ENCODE data around the gene CXCL8.
"Not testable (repeated sequence)": the region's sequence is repeated elsewhere in the genome, so short reads cannot be mapped to it uniquely, and the experiment has no call there.

CXCL8 gene

GRCh38 chr4:73740353-73740778, at the start of gene CXCL8:
Gene CXCL8, plus strand, starts transcription at chr4:73740569. Its CDS starts 90 bp downstream, at chr4:73740659.
- no peak for DNase-seq

DNA sequence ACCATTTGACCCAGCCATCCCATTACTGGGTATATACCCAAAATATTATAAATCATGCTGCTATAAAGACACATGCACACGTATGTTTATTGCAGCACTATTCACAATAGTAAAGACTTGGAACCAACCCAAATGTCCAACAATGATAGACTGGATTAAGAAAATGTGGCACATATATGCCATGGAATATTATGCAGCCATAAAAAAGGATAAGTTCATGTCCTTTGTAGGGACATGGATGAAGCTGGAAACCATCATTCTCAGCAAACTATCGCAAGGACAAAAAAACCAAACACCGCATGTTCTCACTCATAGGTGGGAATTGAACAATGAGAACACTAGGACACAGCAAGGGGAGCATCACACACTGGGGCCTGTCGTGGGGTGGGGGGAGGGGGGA, 49.2 kb upstream of the CXCL8 start:
- DNase-seq: not testable (repeated sequence)

- no peak for DNase-seq
These were observed 48.6 kb upstream of the CXCL8 start for GRCh38 chr4:73691759-73692158.

- DNase-seq: no peak
These were observed 48.1 kb upstream of the CXCL8 start for GRCh38 chr4:73692254-73692653.

GRCh38 chr4:73692701-73693100, 47.7 kb upstream of the CXCL8 start:
- no peak for DNase-seq

DNA sequence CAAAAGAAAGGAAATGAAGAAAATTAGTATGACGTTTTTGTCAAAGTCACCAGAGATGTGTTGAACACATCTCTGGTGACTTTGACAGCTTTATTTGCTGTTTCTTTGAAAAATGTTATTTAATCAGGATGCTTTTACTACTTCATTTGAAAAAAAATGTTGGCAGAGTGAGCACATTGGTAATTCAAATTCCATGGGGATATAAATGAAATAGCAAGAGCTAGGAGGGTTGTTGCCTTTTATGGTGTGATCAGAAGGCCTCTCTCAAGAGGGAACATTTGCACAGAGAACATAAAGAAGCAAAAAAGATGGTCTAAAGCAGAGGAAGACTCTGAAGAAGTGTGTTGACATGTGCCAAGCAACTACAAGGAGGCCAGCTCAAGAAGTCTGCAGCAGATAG, 46.6 kb upstream of the CXCL8 start:
- no peak for DNase-seq

GRCh38 chr4:73698217-73698616, 42.2 kb upstream of the CXCL8 start:
- no peak for DNase-seq

- no peak for DNase-seq
These were observed 39.3 kb upstream of the CXCL8 start for GRCh38 chr4:73701116-73701515.

DNA sequence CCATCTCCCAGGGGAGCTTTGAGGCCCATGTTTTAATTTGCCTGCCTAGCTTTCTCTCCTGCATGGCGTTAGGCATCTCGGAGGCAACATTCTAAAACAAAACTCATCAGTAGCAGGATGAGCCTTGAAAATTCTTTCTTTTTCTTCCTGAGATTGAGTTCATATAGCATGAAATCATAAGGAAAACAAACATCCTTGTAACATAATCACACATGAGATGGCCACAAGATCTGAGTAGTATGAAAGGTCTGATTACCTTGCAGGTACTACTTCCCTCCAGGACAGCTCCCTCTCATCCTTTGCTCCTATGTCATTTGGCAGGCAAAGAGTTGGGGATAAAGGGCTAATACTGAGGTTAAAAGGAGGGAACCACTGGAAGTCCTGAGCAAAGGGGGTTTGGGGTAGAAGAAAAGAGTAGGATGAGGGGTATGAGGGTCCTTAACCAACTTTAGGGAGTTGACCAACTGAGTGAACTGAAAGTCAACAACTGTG, 37.5 kb upstream of the CXCL8 start:
- DNase-seq: no peak

DNA sequence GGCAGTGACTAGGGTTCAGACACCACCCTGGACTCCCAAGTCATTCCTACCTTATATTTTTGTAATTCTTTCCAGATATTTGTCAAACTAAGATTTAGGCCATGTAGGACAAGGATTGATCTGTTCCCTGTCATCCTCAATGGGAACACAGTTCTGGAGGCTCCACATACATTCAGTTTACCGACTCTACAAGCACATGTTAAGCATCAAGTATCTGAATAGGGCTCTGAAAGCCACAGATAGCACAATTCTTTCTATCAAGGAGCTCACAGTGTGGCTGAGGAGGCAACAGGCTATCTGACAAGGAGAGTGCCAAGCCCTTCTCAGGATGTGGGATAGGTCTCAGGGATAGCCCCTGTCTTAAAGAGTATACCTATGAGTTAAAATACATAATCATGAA, 37.0 kb upstream of the CXCL8 start:
- no peak for DNase-seq

- no peak for DNase-seq
These were observed 35.9 kb upstream of the CXCL8 start for GRCh38 chr4:73704314-73705055.

DNA sequence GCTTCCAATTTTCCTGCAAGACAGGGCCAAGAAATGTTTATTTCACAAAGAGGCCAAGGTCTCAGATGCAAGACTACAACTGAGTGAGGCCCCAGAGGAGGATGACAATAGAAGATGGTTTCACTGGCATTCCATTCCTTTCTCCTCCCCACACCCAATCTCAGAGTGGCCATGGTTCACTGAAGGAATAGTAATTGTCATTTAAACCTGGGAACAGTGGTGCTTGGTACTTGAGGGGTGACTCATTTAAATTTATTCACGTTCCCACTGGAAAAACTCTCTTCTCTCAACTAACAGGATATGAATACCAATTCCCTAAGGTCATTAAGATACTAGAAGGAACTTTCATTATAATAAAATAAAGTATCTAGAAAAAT, 35.3 kb upstream of the CXCL8 start:
- DNase-seq: no peak

- no peak for DNase-seq
These were observed 34.6 kb upstream of the CXCL8 start for GRCh38 chr4:73705721-73706120.

- no peak for DNase-seq
These were observed 33.6 kb upstream of the CXCL8 start for GRCh38 chr4:73706811-73707210.

DNA sequence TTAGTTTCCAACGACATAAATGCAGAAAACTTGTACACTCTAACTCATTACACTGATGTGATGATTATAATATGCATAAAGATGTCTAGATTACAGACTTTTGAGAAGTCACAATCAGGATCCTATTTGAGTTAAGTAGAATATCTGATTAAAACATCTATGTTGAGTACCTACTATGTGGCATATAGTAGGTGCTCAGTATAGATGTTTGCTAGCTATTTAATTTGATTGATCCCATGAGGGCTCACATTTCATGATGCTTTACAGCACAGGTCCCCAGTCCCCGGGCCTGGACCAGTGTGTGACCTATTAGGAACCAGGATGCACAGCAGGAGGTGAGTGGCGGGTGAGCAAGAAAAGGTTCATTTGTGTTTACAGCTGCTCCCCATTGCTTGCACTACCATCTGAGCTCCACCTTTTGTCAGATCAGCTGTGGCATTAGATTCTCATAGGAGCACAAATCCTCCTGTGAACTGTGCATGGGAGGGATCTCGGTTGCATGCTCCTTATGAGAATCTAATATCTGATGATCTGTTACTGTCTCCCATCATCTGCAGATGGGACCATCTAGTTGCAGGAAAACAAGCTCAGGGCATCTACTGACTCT, 33.0 kb upstream of the CXCL8 start:
- DNase-seq: no peak

GRCh38 chr4:73707918-73708577, 32.3 kb upstream of the CXCL8 start:
- DNase-seq: no peak

DNA sequence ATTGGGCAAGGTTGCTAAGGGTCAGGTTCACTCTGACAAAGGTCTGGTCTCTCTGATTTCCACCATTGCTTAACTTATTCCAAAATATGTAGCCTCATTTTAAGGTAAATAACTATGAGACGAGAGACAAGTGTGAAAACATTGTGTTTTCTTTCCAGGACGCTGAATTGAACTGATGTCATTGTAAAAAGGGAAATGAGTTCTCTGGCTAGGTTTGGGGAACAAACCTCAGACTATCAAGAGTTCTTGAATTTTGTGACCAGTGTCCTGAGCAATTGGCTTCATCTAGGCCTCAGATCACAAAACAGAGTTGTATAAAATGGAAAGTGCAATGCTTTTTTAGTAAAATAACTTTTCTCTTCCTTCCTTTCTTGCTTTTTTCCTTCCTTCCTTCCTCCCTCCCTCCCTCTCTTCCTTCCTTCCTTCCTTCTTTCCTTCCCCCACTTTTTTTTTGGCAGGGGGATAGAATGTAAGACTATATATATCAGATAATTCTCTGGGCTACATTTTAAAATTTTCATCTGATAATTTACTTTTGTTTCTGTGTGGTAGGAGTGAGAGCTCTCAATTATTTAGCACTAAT, 30.8 kb upstream of the CXCL8 start:
- DNase-seq: no peak

- no peak for DNase-seq
These were observed 30.3 kb upstream of the CXCL8 start for GRCh38 chr4:73710094-73710493.

- no peak for DNase-seq
These were observed 28.4 kb upstream of the CXCL8 start for GRCh38 chr4:73711989-73712388.

DNA sequence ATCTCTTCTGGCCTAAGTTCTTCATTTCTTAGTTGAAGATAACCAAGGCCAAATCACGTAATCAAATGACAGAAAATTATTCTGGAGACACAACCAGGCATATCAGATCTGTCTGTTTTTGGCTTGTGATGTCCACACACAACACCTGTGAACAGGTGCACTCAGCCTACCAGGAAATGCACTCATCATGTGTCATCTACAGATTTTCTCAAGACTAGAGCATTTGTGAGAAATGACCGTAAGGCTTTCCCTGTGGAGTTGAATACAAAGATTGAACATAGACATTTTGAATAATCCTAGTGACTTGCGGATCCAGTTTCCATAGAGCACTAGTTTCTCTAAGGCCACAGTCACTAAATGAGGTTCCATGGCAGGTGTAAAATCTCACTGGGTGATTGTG, 26.7 kb upstream of the CXCL8 start:
- no peak for DNase-seq

DNA sequence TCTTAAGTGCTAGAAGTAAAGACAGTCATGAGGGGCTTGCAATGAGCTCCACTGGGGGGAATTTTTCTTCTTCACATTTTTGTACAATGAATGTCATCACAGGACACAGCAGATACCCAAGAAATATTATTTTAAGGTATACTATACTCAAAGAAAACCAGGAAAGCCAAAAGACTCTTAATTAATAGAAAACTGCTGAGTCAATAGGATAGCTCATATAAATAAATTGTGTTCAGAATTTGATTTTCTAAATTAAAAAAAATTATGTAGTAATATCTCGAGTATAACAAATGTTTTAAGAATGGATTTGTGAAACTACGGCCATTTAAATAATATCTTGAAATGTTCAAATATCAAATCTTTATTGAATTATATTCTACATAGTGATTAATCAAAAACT, 25.7 kb upstream of the CXCL8 start:
- DNase-seq: no peak

DNA sequence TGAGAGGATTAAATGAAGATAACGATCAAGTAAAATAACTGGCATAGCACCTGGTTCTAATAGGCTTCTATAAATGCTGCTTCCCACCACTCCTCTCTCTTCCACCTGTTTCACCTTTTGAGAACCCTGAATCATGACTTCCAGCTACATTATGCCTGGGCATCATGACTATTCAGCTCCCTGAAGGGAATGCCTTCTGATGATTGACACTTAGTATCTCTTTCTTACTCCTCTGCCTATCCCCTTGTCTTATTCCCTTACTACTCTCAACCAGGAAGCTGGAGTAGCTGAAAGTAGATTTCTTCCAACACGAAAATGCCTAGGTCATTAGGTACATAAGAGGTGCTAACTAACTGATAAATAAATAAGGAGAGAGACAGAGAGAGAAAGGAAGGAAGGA, 24.7 kb upstream of the CXCL8 start:
- DNase-seq: no peak
